Fibroblast of pulmonary artery (primary cell): ENCODE data around the gene KIF25.
A peak's percentile ranks its signal among the peaks of the same experiment; 100 is the strongest.

Experiments used
- DNase-seq: peaks from one replicate; pipeline ENCODE4 v3.0.0-alpha.2; 2010; ENCODE audit warnings: low read depth
- H3K4me3 ChIP-seq: replicated peaks from 2 replicates; pipeline ENCODE4 v1.5.1; 2011; ENCODE audit warnings: low read depth, mild to moderate bottlenecking, control low read depth, low read length, moderate library complexity
- TF ChIP-seq, protein P1 (sequence below): IDR thresholded peaks from 2 replicates; pipeline ENCODE4 v1.5.1; 2011; ENCODE audit warnings: mild to moderate bottlenecking, control low read depth, low read length, inconsistent platforms; ENCODE audit errors: missing control alignments

The KIF25 gene

DNA sequence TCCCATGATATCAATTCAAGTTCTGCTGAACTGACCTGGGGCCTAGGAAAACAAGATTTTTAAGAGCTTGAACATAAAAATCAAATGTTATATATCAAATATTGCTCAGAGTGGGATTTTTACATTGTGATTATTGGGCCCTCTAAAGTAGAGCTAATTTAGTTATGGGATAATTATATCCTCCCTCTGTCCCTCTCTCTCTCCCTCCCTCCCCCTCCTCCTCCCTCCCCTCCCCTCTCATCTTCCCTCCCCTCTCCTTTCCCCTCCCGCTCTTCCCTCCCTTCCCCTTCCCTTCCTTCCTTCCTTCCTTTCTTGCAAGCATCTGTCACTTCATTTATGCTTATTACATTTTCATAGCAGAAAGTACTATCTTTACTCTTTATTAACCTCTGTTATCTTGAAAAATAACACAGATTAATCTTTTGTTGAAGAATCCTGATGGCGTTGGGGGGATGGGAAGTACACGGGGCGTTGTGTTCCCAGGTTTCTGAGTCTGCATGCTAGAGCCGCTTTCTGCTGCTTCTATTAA lies 32.8 kb downstream of the KIF25 start:
- no peak for DNase-seq
- TF ChIP-seq, protein P1, sequence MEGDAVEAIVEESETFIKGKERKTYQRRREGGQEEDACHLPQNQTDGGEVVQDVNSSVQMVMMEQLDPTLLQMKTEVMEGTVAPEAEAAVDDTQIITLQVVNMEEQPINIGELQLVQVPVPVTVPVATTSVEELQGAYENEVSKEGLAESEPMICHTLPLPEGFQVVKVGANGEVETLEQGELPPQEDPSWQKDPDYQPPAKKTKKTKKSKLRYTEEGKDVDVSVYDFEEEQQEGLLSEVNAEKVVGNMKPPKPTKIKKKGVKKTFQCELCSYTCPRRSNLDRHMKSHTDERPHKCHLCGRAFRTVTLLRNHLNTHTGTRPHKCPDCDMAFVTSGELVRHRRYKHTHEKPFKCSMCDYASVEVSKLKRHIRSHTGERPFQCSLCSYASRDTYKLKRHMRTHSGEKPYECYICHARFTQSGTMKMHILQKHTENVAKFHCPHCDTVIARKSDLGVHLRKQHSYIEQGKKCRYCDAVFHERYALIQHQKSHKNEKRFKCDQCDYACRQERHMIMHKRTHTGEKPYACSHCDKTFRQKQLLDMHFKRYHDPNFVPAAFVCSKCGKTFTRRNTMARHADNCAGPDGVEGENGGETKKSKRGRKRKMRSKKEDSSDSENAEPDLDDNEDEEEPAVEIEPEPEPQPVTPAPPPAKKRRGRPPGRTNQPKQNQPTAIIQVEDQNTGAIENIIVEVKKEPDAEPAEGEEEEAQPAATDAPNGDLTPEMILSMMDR = no peak
- H3K4me3 ChIP-seq = no peak overlapping the region

DNA sequence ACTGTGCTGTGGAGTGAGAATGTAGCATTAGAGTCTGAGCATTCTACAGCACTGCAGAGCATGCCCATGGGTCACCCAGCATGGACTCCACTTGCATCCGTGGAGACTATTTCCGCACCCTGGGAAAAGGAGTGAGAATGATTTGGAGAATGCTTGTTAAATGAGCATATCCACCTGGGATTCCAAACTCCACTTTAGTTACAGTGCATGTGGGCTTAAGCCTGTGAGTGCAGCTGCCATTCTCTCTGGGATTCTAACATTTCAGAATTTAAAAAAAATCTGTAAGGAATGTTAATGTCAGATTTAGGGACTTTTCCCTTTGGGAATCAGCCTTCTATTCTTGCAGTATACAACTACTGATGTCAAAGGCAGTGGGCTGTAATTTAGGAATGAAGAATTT lies 33.4 kb downstream of the KIF25 start:
- no peak overlapping the region for H3K4me3 ChIP-seq
- TF ChIP-seq, protein P1 = no peak
- DNase-seq = no peak

DNA sequence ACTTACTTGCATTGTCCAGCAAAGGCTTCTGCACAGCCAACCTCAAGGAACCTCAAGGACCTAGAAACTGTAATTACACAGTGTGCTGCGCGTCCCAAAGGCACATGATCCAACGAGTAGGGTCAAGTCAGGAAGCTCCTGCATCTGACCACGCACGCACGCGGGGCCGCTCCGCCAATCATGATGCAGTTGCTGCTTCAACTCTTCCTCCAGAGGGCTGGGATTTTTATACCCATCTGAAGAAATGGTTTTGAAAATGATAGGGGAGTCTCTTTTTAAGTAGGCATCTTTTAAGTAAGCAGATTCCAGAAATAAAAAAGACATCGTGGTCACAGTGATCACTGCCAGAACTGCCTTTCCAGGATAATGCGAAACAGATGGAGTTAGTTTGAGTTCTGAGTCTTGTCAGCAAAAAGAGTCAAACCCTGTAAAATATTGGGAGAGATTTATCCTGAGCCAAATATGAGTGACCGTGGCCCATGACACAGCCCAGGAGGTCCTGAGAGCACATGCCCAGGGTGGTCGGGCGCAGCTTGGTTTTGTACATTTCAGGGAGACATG lies 34.0 kb downstream of the KIF25 start:
- no peak for DNase-seq
- TF ChIP-seq, protein P1 = no peak
- H3K4me3 ChIP-seq = no peak overlapping the region

DNA sequence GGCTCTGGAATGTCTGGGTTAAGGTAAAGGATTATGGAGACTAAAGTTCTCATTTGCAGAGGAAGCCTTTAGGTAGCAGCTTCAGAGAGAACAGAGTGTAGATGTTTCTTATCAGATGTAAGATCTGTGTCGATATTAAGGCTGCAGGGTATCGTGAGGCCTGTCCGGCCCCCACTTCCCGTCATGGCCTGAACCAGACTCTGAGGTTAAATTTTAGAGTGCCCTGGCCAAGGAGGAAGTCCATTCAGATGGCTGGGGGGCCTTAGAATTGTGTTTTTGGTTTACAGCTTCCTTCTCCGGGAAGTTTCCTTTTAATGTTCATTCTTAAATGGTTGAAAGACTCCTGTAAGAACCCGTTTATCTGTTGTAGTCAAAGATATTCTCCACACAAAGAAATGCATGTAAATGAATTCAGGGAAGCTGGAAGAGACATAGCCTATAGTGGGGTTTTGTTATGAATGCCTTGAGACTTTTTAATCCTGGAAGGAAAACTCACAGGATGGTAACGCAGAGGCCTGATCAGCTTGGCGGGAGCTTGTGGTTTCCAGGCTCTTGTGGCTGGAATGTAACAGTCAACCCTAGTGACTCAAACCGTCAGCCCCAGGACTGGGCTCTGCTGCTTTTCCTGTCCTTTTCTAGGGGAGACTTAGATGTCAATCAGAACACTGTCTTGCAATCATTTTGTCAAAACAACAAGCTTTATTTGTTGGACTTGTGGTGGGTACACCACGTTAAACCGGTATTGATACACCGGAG lies 34.7 kb downstream of the KIF25 start:
- no peak overlapping the region for H3K4me3 ChIP-seq
- TF ChIP-seq, protein P1 = peak; percentile 50
- peak; percentile 69 for DNase-seq

DNA sequence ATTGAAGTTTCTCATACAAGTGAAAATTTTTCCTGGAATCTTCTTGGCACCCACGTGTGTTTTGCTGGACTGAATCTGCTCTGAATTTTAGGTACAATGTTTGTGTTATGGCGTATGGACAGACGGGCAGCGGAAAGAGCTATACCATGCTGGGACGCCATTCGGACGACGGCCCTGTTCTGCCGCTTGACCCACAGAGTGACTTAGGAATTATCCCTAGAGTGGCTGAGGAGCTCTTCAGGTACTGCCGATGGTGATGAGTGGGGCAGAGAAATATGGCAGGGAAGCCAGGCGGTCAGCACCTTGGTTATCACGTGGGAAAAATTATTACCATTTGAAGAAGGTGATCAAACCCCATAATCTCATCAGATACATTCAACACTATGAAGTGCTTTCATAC lies 36.3 kb downstream of the KIF25 start:
- TF ChIP-seq, protein P1 = no peak
- DNase-seq = no peak
- H3K4me3 ChIP-seq = no peak overlapping the region

DNA sequence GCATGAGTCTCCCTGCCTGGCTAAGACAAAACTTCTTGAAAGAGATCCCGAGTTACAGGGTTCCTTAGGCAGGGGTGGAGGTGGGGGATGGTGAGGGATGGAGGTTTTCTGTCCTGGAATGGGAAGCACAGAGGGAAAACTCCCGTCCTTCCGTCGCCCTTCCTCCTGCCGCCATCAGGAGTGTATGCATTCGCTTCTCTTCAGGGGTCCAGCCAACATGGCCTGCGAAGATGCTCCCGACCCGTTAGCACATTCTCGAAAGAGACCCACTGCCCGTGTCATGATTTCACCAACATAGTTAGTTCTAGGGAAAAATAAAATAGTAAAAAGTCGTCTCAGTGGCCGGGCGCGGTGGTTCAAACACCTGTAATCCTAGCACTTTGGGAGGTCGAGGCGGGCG lies 37.1 kb downstream of the KIF25 start:
- H3K4me3 ChIP-seq = no peak overlapping the region
- no peak for DNase-seq
- TF ChIP-seq, protein P1 = no peak
